ENCODE data around the gene CDH12.

CDH12 gene

GRCh38 chr5:21802869-21803490, 1050.2 kb downstream of the CDH12 start:
- H3K4me1 ChIP-seq (ENCODE audit: insufficient read depth, low read length, severe bottlenecking), result no peaks in the 10 kb centered on the region
- H3K27me3 ChIP-seq (ENCODE audit: insufficient read depth, low read length), result no peaks in the 10 kb centered on the region
- no peaks in the 10 kb centered on the region for H3K36me3 ChIP-seq (ENCODE audit: insufficient read depth, low read length)
- H3K9ac ChIP-seq (ENCODE audit: low read length), result no peak overlapping the region
- no peak overlapping the region for H3K4me3 ChIP-seq (ENCODE audit: low read depth, low read length, poor library complexity, severe bottlenecking)
- H3K9me3 ChIP-seq (ENCODE audit: low read length), result no peaks in the 10 kb centered on the region
- H3K79me2 ChIP-seq (ENCODE audit: insufficient read depth, low read length), result no peaks in the 10 kb centered on the region
- no peak overlapping the region for H2AFZ ChIP-seq (ENCODE audit: low read length)
- no peaks in the 10 kb centered on the region for H3K9me2 ChIP-seq (ENCODE audit: low read depth, low read length)
- TF ChIP-seq EZH2 (IDR thresholded peaks at IDR 0.05; ENCODE audit: borderline replicate concordance, low read length) (no peak), CTCF (IDR thresholded peaks at IDR 0.05; ENCODE audit: low read length) (peak; percentile 52; the same call in 1 of the 2 replicates)
- no peaks in the 10 kb centered on the region for H3F3A ChIP-seq (ENCODE audit: insufficient read depth, low read length)
- no peak overlapping the region for H3K4me2 ChIP-seq (ENCODE audit: low read length)
- H3K27ac ChIP-seq (ENCODE audit: low read depth, low read length, poor library complexity, severe bottlenecking), result no peak overlapping the region
- no peaks in the 10 kb centered on the region for H4K20me1 ChIP-seq (ENCODE audit: insufficient read depth, low read length)

GRCh38 chr5:21802100-21802499, 1051.0 kb downstream of the CDH12 start:
- TF ChIP-seq EZH2 (IDR thresholded peaks at IDR 0.05; ENCODE audit: borderline replicate concordance, low read length) (no peak), CTCF (IDR thresholded peaks at IDR 0.05; ENCODE audit: low read length) (no peak)
- H3K9me2 ChIP-seq (ENCODE audit: low read depth, low read length), result no peaks in the 10 kb centered on the region

GRCh38 chr5:21792748-21793147, 1060.4 kb downstream of the CDH12 start:
- no peaks in the 10 kb centered on the region for H3K4me1 ChIP-seq (ENCODE audit: insufficient read depth, low read length, severe bottlenecking)
- H3K9me2 ChIP-seq (ENCODE audit: low read depth, low read length), result no peaks in the 10 kb centered on the region
- TF ChIP-seq EZH2 (IDR thresholded peaks at IDR 0.05; ENCODE audit: borderline replicate concordance, low read length), result no peak
- no peak for TF ChIP-seq CTCF (IDR thresholded peaks at IDR 0.05; ENCODE audit: low read length)
- no peak overlapping the region for H3K4me2 ChIP-seq (ENCODE audit: low read length)
- H3F3A ChIP-seq (ENCODE audit: insufficient read depth, low read length), result no peaks in the 10 kb centered on the region
- H4K20me1 ChIP-seq (ENCODE audit: insufficient read depth, low read length), result no peaks in the 10 kb centered on the region
- no peaks in the 10 kb centered on the region for H3K27me3 ChIP-seq (ENCODE audit: insufficient read depth, low read length)
- no peak overlapping the region for H3K27ac ChIP-seq (ENCODE audit: low read depth, low read length, poor library complexity, severe bottlenecking)
- H3K9me3 ChIP-seq (ENCODE audit: low read length), result no peaks in the 10 kb centered on the region
- H3K79me2 ChIP-seq (ENCODE audit: insufficient read depth, low read length), result no peaks in the 10 kb centered on the region
- no peak overlapping the region for H3K4me3 ChIP-seq (ENCODE audit: low read depth, low read length, poor library complexity, severe bottlenecking)
- H3K36me3 ChIP-seq (ENCODE audit: insufficient read depth, low read length), result no peaks in the 10 kb centered on the region
- no peak overlapping the region for H3K9ac ChIP-seq (ENCODE audit: low read length)
- H2AFZ ChIP-seq (ENCODE audit: low read length), result no peak overlapping the region

More at GRCh38 chr5:21802100-21802499, 1051.0 kb downstream of the CDH12 start:
- H2AFZ ChIP-seq (ENCODE audit: low read length), result no peak overlapping the region
- no peaks in the 10 kb centered on the region for H3F3A ChIP-seq (ENCODE audit: insufficient read depth, low read length)
- no peaks in the 10 kb centered on the region for H3K4me1 ChIP-seq (ENCODE audit: insufficient read depth, low read length, severe bottlenecking)
- H3K27ac ChIP-seq (ENCODE audit: low read depth, low read length, poor library complexity, severe bottlenecking), result no peak overlapping the region
- H3K4me2 ChIP-seq (ENCODE audit: low read length), result no peak overlapping the region
- no peaks in the 10 kb centered on the region for H3K9me3 ChIP-seq (ENCODE audit: low read length)
- H3K4me3 ChIP-seq (ENCODE audit: low read depth, low read length, poor library complexity, severe bottlenecking), result no peak overlapping the region
- no peaks in the 10 kb centered on the region for H3K36me3 ChIP-seq (ENCODE audit: insufficient read depth, low read length)
- no peaks in the 10 kb centered on the region for H4K20me1 ChIP-seq (ENCODE audit: insufficient read depth, low read length)
- H3K27me3 ChIP-seq (ENCODE audit: insufficient read depth, low read length), result no peaks in the 10 kb centered on the region
- H3K79me2 ChIP-seq (ENCODE audit: insufficient read depth, low read length), result no peaks in the 10 kb centered on the region
- no peak overlapping the region for H3K9ac ChIP-seq (ENCODE audit: low read length)

Data from OCI-LY1 (cell line).